ENCODE data around the gene PELI2.

GRCh38 chr14:56216626-56217379 is 98.6 kb downstream of the PELI2 start:
- TF ChIP-seq CTCF (IDR thresholded peaks at IDR 0.05) (no peak), EZH2 (IDR thresholded peaks at IDR 0.05) (no peak)

Data from neural progenitor cell (in vitro differentiated cells).